GM21360 (cell line): ENCODE results near the gene CNTNAP2.

Experiments
- ATAC-seq: cut with Tn5 transposase; IDR thresholded peaks from one replicate; pipeline ENCODE4 v1.9.1; 2021; ENCODE audit warnings: mild to moderate bottlenecking, moderate library complexity; ENCODE audit not compliant: unreplicated experiment

Gene CNTNAP2

DNA sequence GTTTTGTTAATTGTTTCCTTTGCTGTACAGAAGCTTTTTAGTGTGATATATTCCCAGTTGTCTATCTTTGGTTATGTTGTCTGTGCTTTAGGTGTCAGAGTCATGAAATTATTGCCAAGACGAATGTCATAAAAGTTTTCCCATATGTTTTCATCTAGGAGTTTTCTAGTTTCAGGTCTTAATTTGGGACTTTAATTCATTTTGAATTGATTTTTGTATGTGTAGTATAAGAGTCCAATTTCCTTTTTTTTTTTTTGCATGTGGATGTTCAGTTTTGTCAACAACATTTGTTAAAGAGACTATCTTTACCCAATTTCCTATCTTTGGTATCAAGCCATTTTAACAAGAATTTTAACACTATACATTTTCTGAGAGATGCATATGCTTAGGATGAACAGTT, 432.2 kb downstream of the CNTNAP2 start:
- no peak for ATAC-seq

DNA sequence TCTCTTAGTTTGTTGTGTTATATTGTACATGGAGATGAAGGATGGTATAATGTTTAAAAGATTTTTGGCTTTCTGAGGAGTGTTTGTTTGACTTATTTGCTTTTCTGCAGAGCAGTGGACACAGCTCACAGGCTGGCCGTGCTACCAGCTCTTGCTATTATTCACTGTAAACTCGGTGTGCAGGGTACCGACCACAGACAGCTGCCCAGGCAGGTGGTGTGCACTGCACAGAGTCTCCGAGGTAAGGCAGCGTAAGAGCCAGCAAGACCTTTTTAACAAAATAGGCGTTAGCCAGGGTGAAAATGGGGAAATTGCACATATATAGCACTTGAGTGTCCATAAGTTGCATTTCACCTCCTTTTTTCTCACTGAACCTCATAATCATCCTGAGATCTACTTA, 438.0 kb downstream of the CNTNAP2 start:
- no peak for ATAC-seq

DNA sequence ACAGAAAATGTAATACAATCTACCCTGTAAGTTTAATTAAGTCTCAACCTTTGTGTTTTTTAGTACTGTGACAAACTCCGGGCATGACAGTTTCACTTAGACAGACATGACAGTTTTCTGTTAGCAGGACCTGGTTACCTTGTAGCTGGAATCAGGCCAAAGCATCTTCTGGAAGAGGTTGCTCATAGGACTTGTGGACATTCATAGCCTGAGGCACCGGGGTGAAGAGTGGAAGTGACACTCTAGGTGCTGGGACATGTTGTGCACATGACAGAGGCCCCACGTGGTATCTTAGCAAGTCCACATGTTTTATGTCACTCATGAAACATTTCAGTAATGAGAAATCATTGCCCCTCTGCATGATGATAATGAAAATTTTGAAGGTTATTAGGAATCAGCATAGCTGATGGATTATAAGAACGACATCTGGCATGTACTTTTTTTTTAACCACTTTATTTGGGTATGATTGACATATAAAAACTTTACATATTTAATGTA, 441.4 kb downstream of the CNTNAP2 start:
- no peak for ATAC-seq

DNA sequence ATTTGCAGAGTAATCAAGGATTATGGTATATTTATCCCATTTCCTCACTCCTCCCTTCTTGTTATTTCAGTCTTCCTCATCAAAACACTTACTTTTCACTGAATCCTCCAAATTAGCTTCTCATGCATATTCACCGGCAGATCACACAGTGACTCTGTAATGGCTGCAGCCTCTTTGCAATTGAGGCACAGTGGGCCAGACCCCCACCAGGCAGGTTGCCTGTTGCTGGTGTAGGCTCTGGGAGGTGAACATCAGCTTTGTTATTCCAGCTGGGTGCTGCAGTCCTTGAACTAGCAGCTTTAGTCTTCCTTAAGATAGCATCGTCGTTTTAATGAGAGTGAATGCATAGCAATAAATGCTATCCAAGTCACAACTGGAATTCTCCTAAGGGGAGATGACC, 449.3 kb downstream of the CNTNAP2 start:
- ATAC-seq = no peak

DNA sequence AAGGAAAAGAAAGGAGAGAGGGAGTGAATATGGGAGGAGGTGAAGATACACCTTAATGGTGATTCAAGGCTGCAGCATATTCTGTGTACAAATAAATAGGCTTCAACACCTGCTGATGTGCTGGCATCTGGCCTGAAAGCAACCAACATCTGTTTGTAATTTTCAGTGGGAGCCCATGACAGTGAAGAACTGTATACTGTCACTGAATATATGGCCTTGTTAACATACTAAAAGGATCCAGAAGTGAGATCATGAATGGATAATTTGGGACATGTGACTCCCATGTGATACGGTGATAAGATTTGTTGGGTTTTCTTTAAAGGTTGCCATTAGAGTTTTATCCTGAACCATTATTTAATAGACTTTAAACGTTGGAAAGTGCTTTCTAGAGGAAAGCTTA, 459.3 kb downstream of the CNTNAP2 start:
- ATAC-seq = no peak

DNA sequence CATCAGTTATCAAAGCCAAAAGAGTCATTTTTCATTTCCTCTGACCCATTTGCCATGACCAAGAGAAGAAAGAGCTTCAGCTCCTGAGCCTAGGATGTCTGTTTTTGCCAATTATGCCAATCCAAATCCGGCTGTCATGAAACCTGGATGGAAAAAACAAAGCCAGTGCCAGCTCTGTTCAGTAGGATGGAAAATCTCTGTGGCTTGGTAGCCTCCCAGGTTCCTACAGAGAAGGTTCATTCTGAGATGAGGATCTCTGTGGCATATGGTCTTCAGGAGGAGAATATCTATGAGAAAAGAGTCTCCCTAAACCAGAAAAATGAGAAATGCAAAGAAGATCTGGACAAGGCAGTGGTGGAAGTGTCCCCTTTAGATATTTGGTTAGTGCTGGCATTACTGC, 475.4 kb downstream of the CNTNAP2 start:
- ATAC-seq = no peak

DNA sequence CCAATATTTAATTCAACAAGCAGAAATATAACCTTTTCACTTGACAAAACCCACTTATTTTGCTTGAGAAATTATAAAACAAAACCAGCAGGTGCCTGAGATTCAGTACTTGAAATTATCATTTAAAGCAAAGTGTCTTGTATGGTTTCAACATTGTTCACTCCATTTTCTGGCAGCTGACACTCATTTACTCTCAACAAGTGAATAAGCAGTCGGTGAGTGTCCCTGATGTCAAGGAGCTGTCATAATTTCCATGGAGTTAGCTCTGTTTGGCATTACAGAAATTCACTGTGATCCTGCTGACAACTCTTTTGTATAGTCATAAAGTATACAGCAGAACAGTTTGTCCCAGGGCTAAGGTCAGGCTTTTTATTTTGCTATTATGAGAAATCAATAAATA, 490.0 kb downstream of the CNTNAP2 start:
- ATAC-seq = no peak

DNA sequence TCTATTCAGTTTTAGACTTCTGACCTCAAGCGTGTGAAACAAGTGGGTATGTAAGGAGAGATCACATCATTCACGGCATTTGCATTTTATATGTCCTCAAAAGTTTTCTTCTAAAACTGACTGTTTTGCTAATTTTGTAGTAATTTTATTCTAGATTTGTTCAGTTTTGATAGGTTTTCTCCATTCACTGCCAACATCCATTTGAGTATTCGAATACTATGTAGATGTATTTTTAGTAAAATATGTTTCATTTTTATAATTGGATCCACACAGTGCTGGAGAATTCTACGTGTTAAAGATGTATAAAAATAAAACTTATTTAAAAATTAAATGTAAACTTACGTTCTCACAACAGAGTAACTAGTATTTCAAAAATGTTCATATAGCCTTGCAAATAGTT, 503.0 kb downstream of the CNTNAP2 start:
- ATAC-seq = no peak

DNA sequence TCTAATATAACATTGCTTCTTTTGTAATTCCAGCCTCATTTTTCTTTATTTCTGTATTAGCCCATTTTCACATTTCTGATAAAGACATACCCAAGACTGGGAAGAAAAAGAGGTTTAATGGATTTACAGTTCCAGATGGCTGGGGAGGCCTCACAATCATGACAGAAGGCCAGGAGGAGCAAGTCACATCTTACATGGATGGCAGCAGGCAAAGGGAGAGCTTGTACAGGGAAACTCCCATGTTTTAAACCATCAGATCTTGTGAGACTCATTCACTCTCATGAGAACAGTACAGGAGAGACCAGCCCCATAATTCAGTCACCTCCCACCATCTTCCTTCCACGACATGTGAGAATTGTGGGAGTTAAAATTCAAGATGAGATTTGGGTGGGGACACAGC, 510.3 kb downstream of the CNTNAP2 start:
- ATAC-seq = no peak

DNA sequence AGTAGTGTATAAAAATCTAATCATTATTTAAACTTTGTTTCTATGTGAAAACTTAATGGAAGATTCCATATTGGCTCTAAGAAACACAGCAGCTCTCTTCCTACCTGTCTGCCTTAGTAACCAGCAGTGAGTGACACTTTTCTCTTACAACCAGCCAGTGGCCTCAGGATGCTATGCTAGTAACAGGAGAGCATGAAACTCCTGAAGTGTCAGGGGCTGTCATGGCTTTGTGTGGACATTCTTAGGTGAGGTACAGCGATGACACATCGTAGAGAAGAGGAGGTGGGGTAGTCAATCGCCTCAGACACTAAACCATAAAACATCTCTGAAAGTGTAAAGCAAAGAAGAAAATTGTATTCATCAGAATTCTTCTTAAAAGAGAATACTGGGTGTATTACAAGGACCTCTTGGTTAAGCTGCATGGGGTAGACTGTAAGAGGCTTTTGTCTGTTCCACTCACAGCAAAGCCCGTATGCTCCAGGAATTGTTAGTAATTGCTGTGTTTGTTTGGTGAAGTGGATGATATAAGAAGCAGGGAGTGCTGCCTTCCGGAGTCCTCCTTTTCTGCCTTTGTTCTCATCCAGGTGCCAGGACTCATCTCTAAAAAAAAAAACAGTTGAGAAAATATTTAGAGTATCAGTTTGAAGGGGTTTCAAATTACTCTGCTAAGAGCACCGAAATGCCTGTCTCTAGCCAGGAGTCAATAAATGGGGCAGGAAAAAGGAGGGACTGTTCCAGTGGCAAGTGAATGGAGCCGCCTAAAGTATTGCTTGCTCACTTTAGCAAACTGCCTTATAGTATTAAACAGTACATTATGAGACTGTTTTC, 518.8 kb downstream of the CNTNAP2 start:
- no peak for ATAC-seq

DNA sequence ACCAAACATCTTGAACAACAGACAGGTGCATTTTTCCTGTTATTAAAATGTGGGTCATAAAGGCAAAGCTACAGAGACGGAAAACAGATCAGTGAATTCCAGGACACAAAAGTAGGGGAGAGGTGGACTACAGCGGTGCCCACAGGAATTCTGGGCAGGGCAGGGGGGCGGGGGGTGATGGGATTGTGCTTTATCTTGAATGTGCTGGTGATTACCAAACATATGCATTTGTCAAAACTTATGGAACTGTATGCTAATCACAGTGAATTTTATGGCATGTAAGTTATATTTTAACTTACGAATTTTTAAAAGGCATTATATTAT, 519.4 kb downstream of the CNTNAP2 start:
- no peak for ATAC-seq

DNA sequence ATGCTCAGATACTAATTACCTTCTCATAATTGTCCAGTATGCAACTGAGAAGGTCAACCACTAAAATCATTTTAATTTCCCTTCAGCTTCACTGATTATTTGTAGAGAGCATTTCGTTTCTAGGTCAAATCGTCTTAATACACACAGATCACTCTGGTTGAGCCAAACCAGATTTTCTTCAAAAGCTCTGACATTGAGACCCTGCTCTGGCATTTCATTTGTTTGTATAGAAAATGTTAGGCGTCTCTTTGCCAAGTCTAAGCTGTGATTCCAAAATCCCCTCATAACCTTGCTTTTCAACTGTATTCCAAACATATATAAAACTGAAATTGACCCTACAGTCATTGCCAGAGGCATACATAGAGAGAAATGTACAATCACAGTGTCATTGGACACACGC, 520.0 kb downstream of the CNTNAP2 start:
- ATAC-seq = no peak

DNA sequence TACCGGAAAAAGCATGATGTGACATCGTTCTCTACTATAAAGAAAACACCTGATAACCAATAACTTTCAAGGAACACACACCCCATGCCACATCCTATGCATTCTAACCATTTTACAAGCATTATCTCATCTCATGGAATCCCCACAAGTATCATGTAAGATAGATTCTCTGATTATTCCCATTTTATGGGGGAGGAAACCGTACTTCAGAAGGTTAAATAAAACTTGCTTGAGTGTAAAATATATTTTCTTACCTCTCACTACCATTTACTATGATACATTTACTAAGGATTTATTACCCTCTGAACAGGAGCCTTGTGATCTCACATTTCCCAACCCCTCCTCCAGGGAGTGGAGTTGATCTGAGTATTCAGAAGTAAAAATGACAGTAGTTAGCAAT, 522.7 kb downstream of the CNTNAP2 start:
- ATAC-seq = no peak

DNA sequence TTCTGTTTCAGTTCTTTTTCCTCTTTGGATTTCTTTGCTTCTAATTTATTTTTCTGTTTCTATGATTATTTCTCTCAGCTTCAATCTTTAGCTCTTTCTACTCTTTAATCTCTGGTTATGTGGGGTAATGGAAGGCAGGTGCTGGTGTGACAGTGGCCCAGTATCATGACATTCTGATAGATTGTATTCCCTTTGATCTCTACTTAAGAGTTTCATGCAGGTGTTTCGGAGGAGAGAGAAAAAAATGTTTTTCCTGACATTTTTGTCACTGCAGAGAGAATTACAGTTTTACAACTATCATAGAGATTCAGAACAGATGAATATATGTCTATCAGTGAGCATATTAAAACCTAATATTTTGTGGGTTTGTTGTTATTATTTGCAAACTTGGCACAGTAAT, 524.9 kb downstream of the CNTNAP2 start:
- ATAC-seq = no peak

DNA sequence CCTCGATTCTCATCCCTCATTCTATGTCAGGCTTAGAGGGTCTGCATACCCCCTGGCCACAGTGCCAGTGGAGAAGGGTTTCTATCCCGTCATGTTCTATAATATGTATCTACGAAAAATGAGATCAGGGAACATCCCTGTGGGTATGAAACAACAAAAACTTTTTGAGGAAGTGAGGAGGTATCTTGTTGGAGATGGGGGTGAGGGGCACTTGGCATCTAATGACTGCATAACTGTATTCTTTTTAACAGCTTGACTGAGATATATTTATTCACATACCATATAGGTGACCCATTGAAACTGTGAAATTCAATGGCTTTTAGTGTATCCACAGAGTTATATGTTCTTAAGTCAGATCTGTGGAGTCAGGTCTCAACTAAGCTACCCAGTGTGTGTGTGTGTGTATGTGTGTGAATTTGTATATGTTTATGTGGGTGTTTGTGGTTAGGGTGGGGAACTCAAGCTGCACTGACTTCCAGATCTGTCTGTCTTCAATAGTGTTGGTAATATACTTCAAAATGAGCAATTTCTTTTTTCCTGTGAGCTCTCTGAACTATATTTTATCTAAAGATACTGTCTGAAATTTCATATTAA, 528.9 kb downstream of the CNTNAP2 start:
- no peak for ATAC-seq

DNA sequence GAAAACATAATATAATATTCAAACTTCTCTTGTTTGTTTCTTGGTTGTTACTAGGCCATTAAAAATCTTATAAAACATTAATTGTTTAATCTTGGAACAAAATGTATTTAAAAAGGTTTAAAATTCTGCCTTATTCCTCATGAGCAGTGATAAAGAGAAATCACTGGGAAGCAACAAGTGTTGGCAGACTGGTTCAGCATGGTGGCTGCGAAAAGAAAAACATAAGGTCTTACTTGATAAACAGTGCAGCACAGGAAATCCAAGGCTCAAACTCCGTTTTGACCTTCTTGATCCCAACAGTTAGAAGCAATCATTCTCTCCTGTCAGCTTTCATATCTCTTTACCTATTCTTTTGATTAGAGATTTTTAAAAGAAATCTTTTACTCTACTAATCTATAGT, 530.8 kb downstream of the CNTNAP2 start:
- no peak for ATAC-seq

DNA sequence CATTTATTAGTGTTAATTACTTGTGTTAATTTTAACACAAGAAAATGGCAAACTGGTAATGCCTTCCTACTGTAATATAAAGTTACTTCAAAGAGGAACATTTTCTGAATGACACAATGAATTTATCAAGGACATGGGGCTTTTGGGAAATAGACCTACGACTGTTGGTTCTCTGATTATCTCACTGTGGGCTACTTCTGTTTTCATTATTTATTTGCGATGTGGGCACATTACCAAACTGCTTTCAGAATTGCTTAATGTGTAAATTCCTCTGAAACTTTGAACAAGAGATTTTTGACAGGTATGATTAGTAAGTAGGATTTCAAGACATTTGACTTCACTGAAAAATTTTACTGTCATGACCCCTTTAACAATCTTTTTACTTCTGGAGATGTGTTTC, 535.6 kb downstream of the CNTNAP2 start:
- ATAC-seq = no peak

DNA sequence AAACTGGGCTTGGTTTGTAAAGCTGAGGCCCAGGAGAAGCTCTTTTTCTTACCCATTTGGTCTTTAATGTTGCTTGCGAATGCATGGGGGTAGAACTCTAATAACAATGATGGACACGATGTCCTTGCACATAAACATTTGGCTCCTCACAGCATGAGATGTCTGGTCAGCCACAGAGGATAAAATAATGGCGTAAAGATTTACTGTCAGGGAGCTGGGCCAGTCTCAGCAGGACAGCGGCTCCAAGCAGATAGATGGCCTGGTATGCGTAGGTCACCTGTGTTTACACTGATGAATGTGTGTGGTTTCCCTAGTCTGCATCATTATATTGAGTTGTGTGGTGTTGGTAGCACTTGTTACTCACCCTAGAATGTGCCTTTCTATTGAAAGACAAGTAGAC, 537.4 kb downstream of the CNTNAP2 start:
- no peak for ATAC-seq

DNA sequence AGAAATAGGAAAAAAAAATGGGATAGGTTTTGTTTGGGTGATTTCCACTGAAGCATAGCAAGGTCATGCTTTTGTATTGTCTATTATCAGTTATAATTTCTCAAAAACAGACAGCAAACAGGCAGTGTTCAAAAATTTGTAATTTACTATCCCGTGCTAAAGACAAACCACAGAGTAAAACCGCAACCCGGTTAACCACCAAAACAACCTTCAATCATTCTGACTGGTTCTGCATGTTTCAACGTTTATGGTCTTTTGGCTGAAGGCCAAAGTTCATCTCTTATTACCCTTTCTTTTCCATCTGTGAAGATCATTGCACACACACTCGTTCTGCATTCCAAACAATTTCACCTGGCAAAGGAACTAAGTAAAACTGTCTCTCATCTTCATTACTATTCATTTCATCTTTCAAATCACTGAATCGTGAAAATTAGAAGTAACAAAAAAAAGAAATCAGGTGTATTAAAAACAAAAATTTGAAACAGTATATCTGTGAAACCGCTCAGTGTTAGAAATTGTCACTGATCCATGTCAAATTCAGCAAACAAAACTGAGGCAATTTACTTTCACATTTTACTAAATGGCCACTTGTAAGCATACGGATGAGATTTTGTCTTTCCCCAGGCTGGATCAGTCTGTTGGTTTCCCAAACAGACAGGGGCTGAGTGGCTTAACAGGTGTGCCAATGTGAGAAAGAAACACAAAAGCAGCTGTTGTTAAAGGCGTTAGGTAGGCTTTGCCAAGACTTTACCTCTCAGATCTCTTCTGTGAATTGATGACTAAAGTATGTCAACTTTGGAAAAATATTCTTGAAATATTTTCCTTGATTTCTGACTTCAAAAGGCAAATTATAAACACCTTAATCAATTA, 539.6 kb downstream of the CNTNAP2 start:
- ATAC-seq = no peak

DNA sequence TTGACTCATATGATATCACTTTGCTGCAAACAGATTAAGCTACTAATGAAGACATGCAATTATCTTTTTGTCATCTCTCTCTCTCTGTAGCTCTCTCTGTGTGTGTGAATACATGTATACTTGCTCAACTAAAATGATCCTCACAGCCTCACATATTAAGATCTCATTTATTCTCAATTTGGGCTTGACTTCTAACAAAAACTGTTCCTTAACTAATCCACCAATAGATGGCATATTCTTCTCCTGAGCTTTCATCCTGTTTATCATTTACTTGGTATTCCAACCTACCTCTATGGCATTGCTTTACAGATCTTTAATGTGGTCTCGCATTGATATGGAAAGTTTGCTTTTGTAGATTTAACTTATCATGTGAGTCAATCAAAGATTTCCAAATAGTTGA, 540.4 kb downstream of the CNTNAP2 start:
- no peak for ATAC-seq

DNA sequence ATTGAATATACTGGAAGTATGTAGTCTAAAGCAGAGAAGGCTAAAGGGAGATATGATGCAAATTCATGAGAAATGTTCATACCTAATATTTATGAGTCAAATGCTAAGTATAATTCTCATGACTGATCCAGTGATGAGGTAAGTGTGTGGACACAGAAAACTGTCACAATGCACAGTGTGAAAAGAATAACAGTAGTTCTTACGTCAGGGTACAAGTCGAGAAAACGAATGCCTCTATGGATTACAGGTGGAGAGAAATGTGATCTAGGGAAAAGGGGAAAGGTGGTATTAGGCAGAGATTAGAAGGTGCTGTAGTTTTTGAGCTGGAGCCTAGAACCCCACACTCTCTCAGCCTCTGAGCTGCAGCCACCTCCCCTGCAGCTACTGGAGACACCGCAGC, 542.0 kb downstream of the CNTNAP2 start:
- ATAC-seq = no peak

DNA sequence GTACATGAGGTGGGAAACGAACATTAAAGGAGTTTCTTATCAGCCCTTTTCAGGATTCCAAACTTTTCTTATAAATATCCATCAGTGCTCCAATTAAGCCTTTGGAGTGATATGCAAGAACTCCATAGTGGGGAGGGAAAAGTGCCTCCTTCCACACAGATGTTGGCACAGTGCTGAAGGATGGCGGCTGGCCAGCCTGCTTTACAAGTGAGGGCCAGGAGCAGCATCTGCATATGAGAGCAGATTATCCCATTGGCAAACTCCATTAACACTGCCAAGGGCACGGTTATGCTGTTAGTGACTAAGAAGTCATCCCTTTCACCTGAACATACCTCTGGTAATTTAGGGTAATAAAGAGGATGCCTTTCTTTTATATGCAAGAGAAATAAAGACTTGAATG, 543.1 kb downstream of the CNTNAP2 start:
- no peak for ATAC-seq
